IMR-90 (cell line): Measurements from ENCODE around the gene PRPF40A. TPM values are rescaled to one million over a fixed set of nuclear protein-coding genes. Genes with fewer than 3 reads are reported as not detected.
A peak's percentile ranks its signal among the peaks of the same experiment; 100 is the strongest.

Experiments
- ATAC-seq: fragments of 200-7000 bp; cut with Tn5 transposase; 2 replicates; pipeline ENCODE4 v1.9.1; 2020; ENCODE audit warnings: low read depth, mild to moderate bottlenecking, moderate library complexity
- BruUV-seq: library from RNA; stranded (reverse); fragments of 400-500 nt; replicated peaks from 2 replicates; lab custom pipeline; 2021; lab: Mats Ljungman, UMichigan
- CTCF ChIA-PET: fragments of 300-600 bp; formaldehyde crosslinking; extraction: SDS; loops from one replicate; lab custom pipeline; 2021; ENCODE audit warnings: antibody characterized with exemption; lab: Yijun Ruan, JAX
- POLR2A ChIA-PET: fragments of 300-600 bp; sonication (Branson Sonifier 250); formaldehyde crosslinking; loops from one replicate; lab custom pipeline; 2022; ENCODE audit warnings: antibody characterized with exemption; ENCODE audit not compliant: unreplicated experiment; lab: Charles Lee
- DNase-seq: peaks from one replicate; pipeline ENCODE4 v3.0.0; 2013
- H2AFZ ChIP-seq: replicated peaks from 2 replicates; pipeline ENCODE3; 2013; ENCODE audit warnings: low read length, mild to moderate bottlenecking; ENCODE audit not compliant: poor library complexity
- H2AK5ac ChIP-seq: 2 replicates; pipeline ENCODE4 v1.6.1; 2013; ENCODE audit warnings: low read depth, low read length, inconsistent platforms
- H2AK9ac ChIP-seq: replicated peaks from 2 replicates; pipeline ENCODE3; 2013; ENCODE audit warnings: mild to moderate bottlenecking, low read depth, low read length, moderate library complexity; ENCODE audit not compliant: poor library complexity
- H2BK120ac ChIP-seq: 2 replicates; pipeline ENCODE4 v1.6.1; 2013; ENCODE audit warnings: low read depth, low read length, inconsistent platforms
- H2BK15ac ChIP-seq: 3 replicates; pipeline ENCODE4 v1.6.1; 2013; ENCODE audit warnings: low read depth, low read length, inconsistent platforms
- H2BK20ac ChIP-seq: 2 replicates; pipeline ENCODE4 v1.6.1; 2013; ENCODE audit warnings: low read depth, mild to moderate bottlenecking, inconsistent platforms, low read length, moderate library complexity
- H2BK5ac ChIP-seq: 2 replicates; pipeline ENCODE4 v1.6.1; 2013; ENCODE audit warnings: mild to moderate bottlenecking, low read depth, low read length, inconsistent platforms; ENCODE audit not compliant: poor library complexity, severe bottlenecking
- H3K14ac ChIP-seq: replicated peaks from 2 replicates; pipeline ENCODE4 v1.6.1; 2013; ENCODE audit warnings: low read depth, low read length, inconsistent platforms
- H3K18ac ChIP-seq: 2 replicates; pipeline ENCODE4 v1.6.1; 2013; ENCODE audit warnings: low read depth, low read length, control low read depth
- H3K23ac ChIP-seq: 2 replicates; pipeline ENCODE4 v1.6.1; 2013; ENCODE audit warnings: low read depth, low read length, inconsistent platforms
- H3K27ac ChIP-seq: 2 replicates; pipeline ENCODE4 v1.5.1; 2013; ENCODE audit warnings: mild to moderate bottlenecking, control low read depth, low read length; ENCODE audit not compliant: insufficient read depth
- H3K27me3 ChIP-seq: 2 replicates; pipeline ENCODE4 v1.6.1; 2013; ENCODE audit warnings: low read length; ENCODE audit not compliant: control insufficient read depth, insufficient read depth
- H3K36me3 ChIP-seq: 2 replicates; pipeline ENCODE4 v1.6.1; 2013; ENCODE audit warnings: low read length, mixed read lengths; ENCODE audit not compliant: control insufficient read depth, insufficient read depth
- H3K4ac ChIP-seq: 2 replicates; pipeline ENCODE4 v1.6.1; 2013; ENCODE audit warnings: low read depth, low read length, inconsistent platforms
- H3K4me1 ChIP-seq: 2 replicates; pipeline ENCODE4 v1.6.1; 2013; ENCODE audit warnings: low read length, mixed read lengths; ENCODE audit not compliant: control insufficient read depth, insufficient read depth
- H3K4me2 ChIP-seq: 2 replicates; pipeline ENCODE4 v1.6.1; 2013; ENCODE audit warnings: low read depth, mild to moderate bottlenecking, control low read depth, low read length, moderate library complexity
- H3K4me3 ChIP-seq: 2 replicates; pipeline ENCODE4 v1.5.1; 2013; ENCODE audit warnings: low read depth, mild to moderate bottlenecking, control low read depth, low read length, moderate library complexity; ENCODE audit not compliant: insufficient read depth
- H3K56ac ChIP-seq: 2 replicates; pipeline ENCODE4 v1.6.1; 2013; ENCODE audit warnings: low read length, inconsistent platforms; ENCODE audit not compliant: insufficient read depth; ENCODE audit errors: extremely low read depth
- H3K79me1 ChIP-seq, 2 experiments: 2 replicates each; pipeline ENCODE4 v1.6.1; 2013; ENCODE audit warnings: low read length in 2 of 2, inconsistent platforms in 1 of 2, low read depth in 1 of 2
- H3K9ac ChIP-seq: 2 replicates; pipeline ENCODE4 v1.6.1; 2013; ENCODE audit warnings: low read depth, low read length, control low read depth
- H3K9me1 ChIP-seq: 2 replicates; pipeline ENCODE4 v1.6.1; 2013; ENCODE audit warnings: low read length, inconsistent platforms; ENCODE audit not compliant: insufficient read depth
- H3K9me3 ChIP-seq: 2 replicates; pipeline ENCODE4 v1.6.1; 2013; ENCODE audit warnings: low read length; ENCODE audit not compliant: control insufficient read depth, insufficient read depth
- H4K20me1 ChIP-seq: 2 replicates; pipeline ENCODE4 v1.6.1; 2013; ENCODE audit warnings: low read length, inconsistent platforms; ENCODE audit not compliant: insufficient read depth
- H4K5ac ChIP-seq: 2 replicates; pipeline ENCODE4 v1.6.1; 2013; ENCODE audit warnings: mild to moderate bottlenecking, low read depth, low read length, control low read depth
- H4K8ac ChIP-seq, 2 experiments: 2 replicates each; pipeline ENCODE4 v1.6.1; 2013; ENCODE audit warnings: low read depth in 2 of 2, low read length in 2 of 2, control low read depth in 1 of 2, inconsistent platforms in 1 of 2
- H4K91ac ChIP-seq: 2 replicates; pipeline ENCODE4 v1.6.1; 2013; ENCODE audit warnings: low read depth, low read length, inconsistent platforms; ENCODE audit not compliant: insufficient read depth
- CEBPB ChIP-seq: IDR thresholded peaks from 2 replicates; pipeline ENCODE4 v1.6.1; 2012; ENCODE audit warnings: low read depth, low read length, improper control_type of control experiment
- CHD1 ChIP-seq: IDR thresholded peaks from 2 replicates; pipeline ENCODE4 v1.6.1; 2012; ENCODE audit warnings: low read depth, low read length, improper control_type of control experiment
- NFE2L2 ChIP-seq: fragments of 150-350 bp; IDR thresholded peaks from 2 replicates; pipeline ENCODE4 v1.6.1; 2016; ENCODE audit warnings: low read depth, mild to moderate bottlenecking, low read length
- RCOR1 ChIP-seq: IDR thresholded peaks from 2 replicates; pipeline ENCODE4 v1.6.1; 2012; ENCODE audit warnings: mild to moderate bottlenecking, low read length, improper control_type of control experiment; ENCODE audit not compliant: insufficient replicate concordance
- WGBS, 2 experiments: methylation state at CpG; one replicate each; pipeline versions ENCODE4 v1.1.5 to v1.1.7; 2013; ENCODE audit warnings: missing lambda C conversion rate in 2 of 2; ENCODE audit not compliant: insufficient read length in 1 of 2; ENCODE audit errors: extremely low coverage in 2 of 2; 5-methylcytosine and 5-hydroxymethylcytosine counted together
- dilution Hi-C: fragments of 300-500 bp; cut with HindIII; formaldehyde crosslinking; loops from one replicate; pipeline ENCODE4 v1.14.3; 2018; ENCODE audit warnings: low sequenced_read_pairs; ENCODE audit not compliant: unreplicated experiment
- in situ Hi-C: fragments of 300-500 bp; cut with MboI; formaldehyde crosslinking; loops from 3 replicates; pipeline ENCODE4 v1.14.3; 2019; ENCODE audit warnings: low sequenced_read_pairs, inconsistent platforms, mixed read lengths
- intact Hi-C: fragments of 100-400 bp; cut with micrococcal nuclease; formaldehyde crosslinking; loops from 2 replicates; pipeline ENCODE4 v1.10.0; 2022
- polyA plus RNA-seq, 3 experiments: library from polyadenylated mRNA; depleted of rRNA; stranded (reverse); fragments of >200 nt; gene quantifications; 2 replicates each; pipeline ENCODE4 v1.2.3, GENCODE V29; 2012; ENCODE audit warnings: low replicate concordance in 1 of 3
- total RNA-seq: library from RNA; depleted of rRNA; stranded (reverse); fragments of >200 nt; gene quantifications from 2 replicates; pipeline ENCODE4 v1.2.3, GENCODE V29; 2012
- TF ChIP-seq, protein P1 (sequence below): conservative IDR thresholded peaks from 2 replicates; pipeline ENCODE4 v1.5.1; 2012; ENCODE audit warnings: mild to moderate bottlenecking, low read depth, low read length, improper control_type of control experiment
- TF ChIP-seq, protein P2 (sequence below): fragments of 150-350 bp; IDR thresholded peaks from 2 replicates; pipeline ENCODE4 v1.6.1; 2016; ENCODE audit warnings: low read depth, mild to moderate bottlenecking, low read length, moderate library complexity, borderline replicate concordance

Gene PRPF40A
- total and polyA plus RNA-seq, 2 of the 4 experiments (the other 2 are of a cell fraction), result 49.1 to 150 TPM

DNA sequence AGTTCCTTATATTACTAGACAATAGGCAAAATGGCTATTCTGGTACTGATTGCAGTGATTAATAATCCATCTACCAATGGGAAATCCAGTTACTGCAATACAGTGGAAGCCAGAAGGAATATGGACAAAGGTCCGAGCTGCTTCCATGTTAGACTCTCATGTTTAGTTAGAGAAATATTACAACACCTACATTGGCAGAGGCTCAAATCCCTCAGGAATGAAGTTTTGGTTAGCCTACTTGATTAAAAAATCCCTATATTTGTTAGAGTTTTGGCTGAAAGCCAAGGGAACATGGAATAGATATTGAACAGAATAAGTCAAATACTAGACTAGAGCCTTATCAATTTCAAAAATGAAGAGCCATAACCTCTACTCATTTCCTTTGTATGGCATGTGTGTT lies 49.7 kb upstream of the PRPF40A start:
- POLR2A ChIA-PET, result no interaction called here
- no peak overlapping the region for H3K27ac ChIP-seq
- ATAC-seq (no peak), DNase-seq (peak; percentile 65)
- no peak overlapping the region for H2AK9ac ChIP-seq
- H4K8ac ChIP-seq, result no peak overlapping the region
- H2AK5ac ChIP-seq, result no peak overlapping the region
- peaks cover 5% of the 10 kb centered on the region; the same call in 1 of the 2 replicates for H3K9me3 ChIP-seq
- H2BK120ac ChIP-seq, result 0 out of 2 replicates have a peak overlapping the region, but pooled peaks have one; percentile 22
- H3K4me1 ChIP-seq, result peaks cover 12% of the 10 kb centered on the region
- no peak overlapping the region for H4K91ac ChIP-seq
- CTCF ChIA-PET, result no interaction called here
- TF ChIP-seq, protein P1, sequence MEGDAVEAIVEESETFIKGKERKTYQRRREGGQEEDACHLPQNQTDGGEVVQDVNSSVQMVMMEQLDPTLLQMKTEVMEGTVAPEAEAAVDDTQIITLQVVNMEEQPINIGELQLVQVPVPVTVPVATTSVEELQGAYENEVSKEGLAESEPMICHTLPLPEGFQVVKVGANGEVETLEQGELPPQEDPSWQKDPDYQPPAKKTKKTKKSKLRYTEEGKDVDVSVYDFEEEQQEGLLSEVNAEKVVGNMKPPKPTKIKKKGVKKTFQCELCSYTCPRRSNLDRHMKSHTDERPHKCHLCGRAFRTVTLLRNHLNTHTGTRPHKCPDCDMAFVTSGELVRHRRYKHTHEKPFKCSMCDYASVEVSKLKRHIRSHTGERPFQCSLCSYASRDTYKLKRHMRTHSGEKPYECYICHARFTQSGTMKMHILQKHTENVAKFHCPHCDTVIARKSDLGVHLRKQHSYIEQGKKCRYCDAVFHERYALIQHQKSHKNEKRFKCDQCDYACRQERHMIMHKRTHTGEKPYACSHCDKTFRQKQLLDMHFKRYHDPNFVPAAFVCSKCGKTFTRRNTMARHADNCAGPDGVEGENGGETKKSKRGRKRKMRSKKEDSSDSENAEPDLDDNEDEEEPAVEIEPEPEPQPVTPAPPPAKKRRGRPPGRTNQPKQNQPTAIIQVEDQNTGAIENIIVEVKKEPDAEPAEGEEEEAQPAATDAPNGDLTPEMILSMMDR, result no peak
- TF ChIP-seq CHD1 (no peak), CEBPB (no peak), RCOR1 (no peak), NFE2L2 (no peak)
- TF ChIP-seq, protein P2, sequence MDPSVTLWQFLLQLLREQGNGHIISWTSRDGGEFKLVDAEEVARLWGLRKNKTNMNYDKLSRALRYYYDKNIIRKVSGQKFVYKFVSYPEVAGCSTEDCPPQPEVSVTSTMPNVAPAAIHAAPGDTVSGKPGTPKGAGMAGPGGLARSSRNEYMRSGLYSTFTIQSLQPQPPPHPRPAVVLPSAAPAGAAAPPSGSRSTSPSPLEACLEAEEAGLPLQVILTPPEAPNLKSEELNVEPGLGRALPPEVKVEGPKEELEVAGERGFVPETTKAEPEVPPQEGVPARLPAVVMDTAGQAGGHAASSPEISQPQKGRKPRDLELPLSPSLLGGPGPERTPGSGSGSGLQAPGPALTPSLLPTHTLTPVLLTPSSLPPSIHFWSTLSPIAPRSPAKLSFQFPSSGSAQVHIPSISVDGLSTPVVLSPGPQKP, result no peak
- H3K4me3 ChIP-seq, result no peak overlapping the region
- H2BK5ac ChIP-seq, result peak overlapping the region; percentile 73
- H3K27me3 ChIP-seq, result no peaks in the 10 kb centered on the region
- WGBS, 2 experiments, result no CpG with 5 or more reads among the region's 1 CpG
- no peak overlapping the region for H2BK15ac ChIP-seq
- intact Hi-C loops (no loop called here), in situ Hi-C loops (no loop called here), dilution Hi-C loops (no loop called here)
- no peak overlapping the region for H3K4me2 ChIP-seq
- H3K14ac ChIP-seq, result no peak overlapping the region
- H3K9ac ChIP-seq, result no peak overlapping the region
- peaks cover 3% of the 10 kb centered on the region; the same call in 1 of the 2 replicates for H3K9me1 ChIP-seq
- no peak overlapping the region; the same call in none of the 2 replicates for H3K18ac ChIP-seq
- no peak overlapping the region; the same call in 1 of the 2 replicates for H2BK20ac ChIP-seq
- H4K5ac ChIP-seq, result no peak overlapping the region
- no peak overlapping the region for H3K4ac ChIP-seq
- H3K23ac ChIP-seq, result no peak overlapping the region
- no peak overlapping the region for H2AFZ ChIP-seq
- no peaks in the 10 kb centered on the region for H3K79me1 ChIP-seq
- BruUV-seq, result no TSS peak
- no peaks in the 10 kb centered on the region for H4K20me1 ChIP-seq
- peaks cover 2% of the 10 kb centered on the region; the same call in 1 of the 2 replicates for H3K36me3 ChIP-seq
- no peak overlapping the region for H3K56ac ChIP-seq
